ENCODE results near the gene UQCRHL. TPM values are rescaled to one million over a fixed set of nuclear protein-coding genes. Genes with fewer than 3 reads are reported as not detected.
A peak's percentile ranks its signal among the peaks of the same experiment; 100 is the strongest.
"Not testable (repeated sequence)": the region's sequence is repeated elsewhere in the genome, so short reads cannot be mapped to it uniquely, and the experiment has no call there.

UQCRHL gene
- 9.0 TPM for total RNA-seq
- 4.0 TPM for polyA plus RNA-seq
- long read RNA-seq, donor 1, partial matches to known transcripts = 0 of 2 reads
- long read RNA-seq, donor 1, other reads (novel, unspliced or antisense) = 0 of 2 reads
- long read RNA-seq, donor 2, transcript UQCRHL-201 (1 exons, 2,180 nt) = major isoform, 12 of 12 reads
- long read RNA-seq, donor 2, partial matches to known transcripts = 0 of 12 reads
- long read RNA-seq, donor 2, other reads (novel, unspliced or antisense) = 0 of 12 reads
- long read RNA-seq, donor 3, transcript UQCRHL-201 (1 exons, 2,180 nt) = major isoform, 10 of 10 reads
- long read RNA-seq, donor 3, partial matches to known transcripts = 0 of 10 reads
- long read RNA-seq, donor 3, other reads (novel, unspliced or antisense) = 0 of 10 reads
- long read RNA-seq, donor 4, transcript UQCRHL-201 (1 exons, 2,180 nt) = major isoform, 11 of 11 reads
- long read RNA-seq, donor 4, partial matches to known transcripts = 0 of 11 reads
- long read RNA-seq, donor 4, other reads (novel, unspliced or antisense) = 0 of 11 reads
- long read RNA-seq, donor 5, transcript UQCRHL-201 (1 exons, 2,180 nt) = major isoform, 23 of 23 reads
- long read RNA-seq, donor 5, partial matches to known transcripts = 0 of 23 reads
- long read RNA-seq, donor 5, other reads (novel, unspliced or antisense) = 0 of 23 reads
- long read RNA-seq, donor 6, partial matches to known transcripts = 0 of 3 reads
- long read RNA-seq, donor 6, other reads (novel, unspliced or antisense) = 0 of 3 reads
- long read RNA-seq, donor 7, transcript UQCRHL-201 (1 exons, 2,180 nt) = major isoform, 15 of 15 reads
- long read RNA-seq, donor 7, partial matches to known transcripts = 0 of 15 reads
- long read RNA-seq, donor 7, other reads (novel, unspliced or antisense) = 0 of 15 reads
- long read RNA-seq, donor 8, partial matches to known transcripts = 0 of 4 reads
- long read RNA-seq, donor 8, other reads (novel, unspliced or antisense) = 0 of 4 reads
- long read RNA-seq, donor 9, partial matches to known transcripts = 0 of 3 reads
- long read RNA-seq, donor 9, other reads (novel, unspliced or antisense) = 0 of 3 reads
- long read RNA-seq, donor 10, transcript UQCRHL-201 (1 exons, 2,180 nt) = major isoform, 8 of 8 reads
- long read RNA-seq, donor 10, partial matches to known transcripts = 0 of 8 reads
- long read RNA-seq, donor 10, other reads (novel, unspliced or antisense) = 0 of 8 reads

- not testable (repeated sequence) for H3K4me3 ChIP-seq (ENCODE audit: low read length in 2 of 2); DNase-seq (ENCODE audit: low read depth in 6 of 9, low spot score in 9 of 9); H3K27me3 ChIP-seq (ENCODE audit: control insufficient read depth in 2 of 2, insufficient read depth in 1 of 2, low read length in 1 of 2); H3K36me3 ChIP-seq (ENCODE audit: control insufficient read depth in 2 of 2, insufficient read depth in 2 of 2, low read length in 1 of 2); H3K9me3 ChIP-seq (ENCODE audit: control insufficient read depth in 2 of 2, insufficient read depth in 1 of 2, low read length in 1 of 2); H3K4me1 ChIP-seq (ENCODE audit: control insufficient read depth in 2 of 2, insufficient read depth in 2 of 2, low read length in 2 of 2); H3K27ac ChIP-seq (ENCODE audit: low read depth in 1 of 2, low read length in 1 of 2)
- 95% methylated on average over 11 of the region's 11 CpGs for WGBS
These were observed at the start of gene UQCRHL for GRCh38 chr1:15807549-15807948. Gene UQCRHL (minus strand): TSS chr1:15807649. CDS start chr1:15807649, 0 bp downstream.

DNA sequence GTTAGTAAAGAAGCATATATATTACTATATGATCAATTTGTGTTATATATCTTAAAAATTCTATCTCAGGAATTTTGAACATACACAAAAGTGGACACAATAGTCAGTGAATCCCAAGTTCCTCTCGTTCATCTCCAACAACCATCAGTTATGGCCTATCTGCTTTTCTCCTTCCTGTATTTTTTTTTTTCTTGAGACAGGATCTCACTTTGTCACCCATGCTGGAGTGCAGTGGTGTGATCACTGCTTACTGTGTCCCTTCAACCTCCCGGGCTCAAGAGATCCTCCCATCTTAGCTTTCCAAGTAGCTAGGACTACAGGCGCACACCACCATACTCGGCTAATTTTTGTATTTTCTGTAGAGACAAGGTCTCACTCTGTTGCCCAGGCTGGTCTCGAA lies 49.4 kb upstream of the UQCRHL start:
- 98% methylated on average over 5 of the region's 5 CpGs for WGBS
- Histone ChIP-seq H3K4me3 (ENCODE audit: low read length in 2 of 2) (no peak overlapping the region), H3K27ac (ENCODE audit: low read depth in 1 of 2, low read length in 1 of 2) (no peak overlapping the region), H3K36me3 (ENCODE audit: control insufficient read depth in 2 of 2, insufficient read depth in 2 of 2, low read length in 1 of 2) (peaks cover 0 to 6% of the 10 kb centered on the region in 2 donors), H3K4me1 (ENCODE audit: control insufficient read depth in 2 of 2, insufficient read depth in 2 of 2, low read length in 2 of 2) (peaks cover 0 to 3% of the 10 kb centered on the region in 2 donors), H3K9me3 (ENCODE audit: control insufficient read depth in 2 of 2, insufficient read depth in 1 of 2, low read length in 1 of 2) (no peaks in the 10 kb centered on the region), H3K27me3 (ENCODE audit: control insufficient read depth in 2 of 2, insufficient read depth in 1 of 2, low read length in 1 of 2) (no peaks in the 10 kb centered on the region)
- no peak for DNase-seq (ENCODE audit: low read depth in 6 of 9, low spot score in 9 of 9)

- Histone ChIP-seq H3K27ac (ENCODE audit: low read depth in 1 of 2, low read length in 1 of 2) (no peak overlapping the region), H3K4me1 (ENCODE audit: control insufficient read depth in 2 of 2, insufficient read depth in 2 of 2, low read length in 2 of 2) (peaks cover 3 to 19% of the 10 kb centered on the region in 2 donors), H3K9me3 (ENCODE audit: control insufficient read depth in 2 of 2, insufficient read depth in 1 of 2, low read length in 1 of 2) (no peaks in the 10 kb centered on the region), H3K4me3 (ENCODE audit: low read length in 2 of 2) (no peak overlapping the region), H3K36me3 (ENCODE audit: control insufficient read depth in 2 of 2, insufficient read depth in 2 of 2, low read length in 1 of 2) (peaks cover 0 to 6% of the 10 kb centered on the region in 2 donors), H3K27me3 (ENCODE audit: control insufficient read depth in 2 of 2, insufficient read depth in 1 of 2, low read length in 1 of 2) (no peaks in the 10 kb centered on the region)
- WGBS = 94% methylated on average over 3 of the region's 3 CpGs
- no peak for DNase-seq (ENCODE audit: low read depth in 6 of 9, low spot score in 9 of 9)
These were observed 45.4 kb upstream of the UQCRHL start for GRCh38 chr1:15852828-15853302.

DNA sequence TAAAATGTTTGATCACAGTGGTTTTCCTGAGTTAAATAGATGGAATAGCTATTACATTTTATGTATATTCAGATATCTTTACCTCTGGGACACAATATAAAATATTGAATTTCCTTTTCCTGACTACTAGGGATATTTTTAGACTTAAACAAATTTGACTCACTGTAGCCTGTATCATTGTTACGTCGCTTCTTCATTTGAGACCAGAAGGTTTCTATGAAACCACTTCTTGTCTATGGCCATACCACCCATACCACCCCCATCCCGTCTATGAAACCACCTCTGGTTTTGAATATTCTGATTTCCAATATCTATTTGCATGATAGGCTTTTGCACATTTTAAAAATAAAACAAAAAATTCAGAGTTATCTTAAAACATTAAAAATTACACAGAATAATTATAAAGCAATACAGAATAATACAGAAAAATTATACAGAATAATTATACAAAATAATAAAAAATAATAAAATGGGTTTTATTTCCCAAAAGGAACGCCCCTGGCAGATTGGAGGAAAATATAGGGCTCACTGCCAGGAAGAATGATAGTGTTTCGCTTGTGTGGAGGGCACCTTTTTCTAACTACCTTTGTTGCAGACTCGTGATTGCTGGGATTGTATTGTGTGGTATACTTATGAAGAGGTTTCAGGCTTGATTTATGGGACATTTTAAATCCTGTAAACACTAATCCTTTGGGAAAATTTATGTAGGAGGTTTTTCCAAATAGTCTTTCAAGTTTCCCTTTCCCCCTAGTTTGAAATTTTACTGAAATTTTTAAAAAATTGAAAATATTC lies 44.8 kb upstream of the UQCRHL start:
- Histone ChIP-seq H3K4me3 (ENCODE audit: low read length in 2 of 2) (no peak overlapping the region), H3K27me3 (ENCODE audit: control insufficient read depth in 2 of 2, insufficient read depth in 1 of 2, low read length in 1 of 2) (no peaks in the 10 kb centered on the region), H3K27ac (ENCODE audit: low read depth in 1 of 2, low read length in 1 of 2) (no peak overlapping the region), H3K9me3 (ENCODE audit: control insufficient read depth in 2 of 2, insufficient read depth in 1 of 2, low read length in 1 of 2) (no peaks in the 10 kb centered on the region), H3K4me1 (ENCODE audit: control insufficient read depth in 2 of 2, insufficient read depth in 2 of 2, low read length in 2 of 2) (peaks cover 3 to 19% of the 10 kb centered on the region in 2 donors), H3K36me3 (ENCODE audit: control insufficient read depth in 2 of 2, insufficient read depth in 2 of 2, low read length in 1 of 2) (peaks cover 0 to 6% of the 10 kb centered on the region in 2 donors)
- WGBS = 72% methylated on average over 6 of the region's 6 CpGs
- no peak for DNase-seq (ENCODE audit: low read depth in 6 of 9, low spot score in 9 of 9)

DNA sequence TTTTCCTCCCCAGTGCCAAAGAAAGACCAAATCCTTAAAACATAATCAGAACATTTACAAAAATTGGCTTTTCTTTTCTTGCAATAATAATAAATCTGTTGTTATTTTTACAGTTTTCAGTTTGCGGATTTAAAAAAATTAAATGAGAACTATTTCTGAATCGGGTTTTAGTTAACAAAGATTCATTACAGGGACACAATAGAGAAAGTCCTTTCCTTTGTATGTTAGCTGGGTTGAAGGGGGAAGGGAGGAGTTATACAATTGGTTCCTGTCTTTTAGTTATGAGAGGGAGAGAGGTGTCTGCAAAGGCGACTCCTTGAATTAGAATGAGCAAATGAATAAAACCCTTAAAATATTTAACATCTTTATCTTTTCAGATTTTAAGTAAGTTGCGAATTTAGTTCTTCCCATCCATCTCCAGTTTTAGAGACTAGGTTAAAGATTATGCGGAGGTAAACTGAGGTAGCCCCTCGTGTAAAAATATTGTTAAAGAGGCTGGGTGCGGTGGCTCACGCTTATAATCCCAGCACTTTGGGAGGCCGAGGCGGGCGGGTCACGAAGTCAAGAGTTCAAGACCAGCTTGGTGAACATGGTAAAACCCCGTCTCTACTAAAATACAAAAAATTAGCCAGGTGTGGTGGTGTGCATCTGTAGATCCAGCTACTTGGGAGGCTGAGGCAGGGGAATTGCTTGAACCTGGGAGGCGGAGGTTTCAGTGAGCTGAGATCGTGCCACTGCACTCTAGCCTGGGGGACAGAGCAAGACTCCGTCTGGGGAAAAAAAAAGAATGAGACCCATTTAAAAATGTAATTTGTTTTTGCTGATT lies 44.0 kb upstream of the UQCRHL start:
- DNase-seq (ENCODE audit: low read depth in 6 of 9, low spot score in 9 of 9) = no peak
- H3K27me3 ChIP-seq (ENCODE audit: control insufficient read depth in 2 of 2, insufficient read depth in 1 of 2, low read length in 1 of 2) = no peaks in the 10 kb centered on the region
- H3K4me3 ChIP-seq (ENCODE audit: low read length in 2 of 2) = no peak overlapping the region
- no peak overlapping the region for H3K27ac ChIP-seq (ENCODE audit: low read depth in 1 of 2, low read length in 1 of 2)
- peaks cover 0 to 6% of the 10 kb centered on the region in 2 donors for H3K36me3 ChIP-seq (ENCODE audit: control insufficient read depth in 2 of 2, insufficient read depth in 2 of 2, low read length in 1 of 2)
- H3K9me3 ChIP-seq (ENCODE audit: control insufficient read depth in 2 of 2, insufficient read depth in 1 of 2, low read length in 1 of 2) = no peaks in the 10 kb centered on the region
- 82% methylated on average over 16 of the region's 16 CpGs for WGBS
- H3K4me1 ChIP-seq (ENCODE audit: control insufficient read depth in 2 of 2, insufficient read depth in 2 of 2, low read length in 2 of 2) = peaks cover 5 to 26% of the 10 kb centered on the region in 2 donors

GRCh38 chr1:15850471-15851001 lies 43.1 kb upstream of the UQCRHL start:
- no peaks in the 10 kb centered on the region for H3K9me3 ChIP-seq (ENCODE audit: control insufficient read depth in 2 of 2, insufficient read depth in 1 of 2, low read length in 1 of 2)
- WGBS = 21% methylated on average over 2 of the region's 2 CpGs
- DNase-seq (ENCODE audit: low read depth in 6 of 9, low spot score in 9 of 9) = no peak

DNA sequence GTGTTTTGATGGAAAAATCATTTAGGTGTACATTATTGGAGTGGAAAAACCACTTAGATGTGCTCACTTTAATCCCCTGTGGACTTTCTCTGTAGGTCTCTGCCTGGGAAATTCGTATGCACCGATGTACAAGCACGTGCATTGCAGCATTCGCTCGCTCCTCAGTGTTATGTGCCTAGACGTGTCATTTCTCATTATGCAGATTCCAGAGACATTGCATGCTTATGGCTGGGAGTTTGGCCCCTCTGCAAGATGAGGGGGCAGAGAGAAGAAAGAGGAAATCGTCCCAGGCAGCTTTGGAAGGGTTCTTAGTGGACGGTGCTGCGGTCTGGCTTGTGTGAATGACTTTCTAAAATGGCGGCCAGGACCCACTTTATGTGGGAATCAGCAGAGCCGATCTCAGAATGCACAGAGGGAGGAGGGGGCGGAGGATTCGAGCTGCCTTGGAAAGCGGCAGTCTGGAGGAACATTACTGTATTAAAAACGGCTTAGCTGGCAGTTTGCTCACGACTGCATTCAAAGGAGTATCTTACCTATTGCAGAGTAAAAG lies 42.4 kb upstream of the UQCRHL start:
- peak overlapping the region; percentile 64 to 75 for H3K4me3 ChIP-seq (ENCODE audit: low read length in 2 of 2)
- peaks cover 0 to 6% of the 10 kb centered on the region in 2 donors for H3K36me3 ChIP-seq (ENCODE audit: control insufficient read depth in 2 of 2, insufficient read depth in 2 of 2, low read length in 1 of 2)
- peak overlapping the region; percentile 78 to 88 for H3K27ac ChIP-seq (ENCODE audit: low read depth in 1 of 2, low read length in 1 of 2)
- under 1% methylated on average over 16 of the region's 16 CpGs for WGBS
- no peaks in the 10 kb centered on the region for H3K27me3 ChIP-seq (ENCODE audit: control insufficient read depth in 2 of 2, insufficient read depth in 1 of 2, low read length in 1 of 2)
- H3K4me1 ChIP-seq (ENCODE audit: control insufficient read depth in 2 of 2, insufficient read depth in 2 of 2, low read length in 2 of 2) = peaks cover 12 to 36% of the 10 kb centered on the region in 2 donors
- no peaks in the 10 kb centered on the region for H3K9me3 ChIP-seq (ENCODE audit: control insufficient read depth in 2 of 2, insufficient read depth in 1 of 2, low read length in 1 of 2)
- peak in 6 of 9 donors; percentile 27 to 66 (median 34) for DNase-seq (ENCODE audit: low read depth in 6 of 9, low spot score in 9 of 9)

More at GRCh38 chr1:15850471-15851001, 43.1 kb upstream of the UQCRHL start:
- Histone ChIP-seq H3K4me3 (ENCODE audit: low read length in 2 of 2) (peak overlapping the region; percentile 64 to 75), H3K27ac (ENCODE audit: low read depth in 1 of 2, low read length in 1 of 2) (peak overlapping the region in 1 of 2 donors; percentile 88), H3K4me1 (ENCODE audit: control insufficient read depth in 2 of 2, insufficient read depth in 2 of 2, low read length in 2 of 2) (peaks cover 7 to 31% of the 10 kb centered on the region in 2 donors), H3K27me3 (ENCODE audit: control insufficient read depth in 2 of 2, insufficient read depth in 1 of 2, low read length in 1 of 2) (no peaks in the 10 kb centered on the region), H3K36me3 (ENCODE audit: control insufficient read depth in 2 of 2, insufficient read depth in 2 of 2, low read length in 1 of 2) (peaks cover 0 to 6% of the 10 kb centered on the region in 2 donors)

Data from thymus (tissue), 14 donors.